HG02588 (cell line): ENCODE measurements around the gene PRKCH.
"Not testable (repeated sequence)": the region's sequence is repeated elsewhere in the genome, so short reads cannot be mapped to it uniquely, and the experiment has no call there.

Experiments
- ATAC-seq: cut with Tn5 transposase; IDR thresholded peaks from one replicate; pipeline ENCODE4 v1.9.1; 2021; ENCODE audit warnings: mild to moderate bottlenecking, moderate library complexity; ENCODE audit not compliant: unreplicated experiment

The PRKCH gene

GRCh38 chr14:61388173-61388975 is 67.0 kb downstream of the PRKCH start:
- no peak for ATAC-seq

GRCh38 chr14:61388976-61389576 is 67.7 kb downstream of the PRKCH start:
- ATAC-seq = no peak

- no peak for ATAC-seq
Observed at GRCh38 chr14:61391119-61391518, 69.7 kb downstream of the PRKCH start.

- no peak for ATAC-seq
Observed at GRCh38 chr14:61392297-61392696, 70.9 kb downstream of the PRKCH start.

GRCh38 chr14:61394542-61394941 is 73.2 kb downstream of the PRKCH start:
- no peak for ATAC-seq

- ATAC-seq = no peak
Observed at GRCh38 chr14:61395115-61395725, 73.8 kb downstream of the PRKCH start.

GRCh38 chr14:61396279-61396678 is 74.9 kb downstream of the PRKCH start:
- ATAC-seq = no peak

GRCh38 chr14:61396694-61397093 is 75.3 kb downstream of the PRKCH start:
- ATAC-seq = no peak

GRCh38 chr14:61397615-61398014 is 76.2 kb downstream of the PRKCH start:
- ATAC-seq = no peak

- no peak for ATAC-seq
Observed at GRCh38 chr14:61398221-61398620, 76.8 kb downstream of the PRKCH start.

- no peak for ATAC-seq
Observed at GRCh38 chr14:61399365-61399764, 78.0 kb downstream of the PRKCH start.

- no peak for ATAC-seq
Observed at GRCh38 chr14:61401461-61401860, 80.1 kb downstream of the PRKCH start.

- no peak for ATAC-seq
Observed at GRCh38 chr14:61403411-61403810, 82.0 kb downstream of the PRKCH start.

GRCh38 chr14:61404637-61405036 is 83.3 kb downstream of the PRKCH start:
- ATAC-seq = no peak

- no peak for ATAC-seq
Observed at GRCh38 chr14:61406198-61406597, 84.8 kb downstream of the PRKCH start.

GRCh38 chr14:61406675-61407074 is 85.3 kb downstream of the PRKCH start:
- ATAC-seq = no peak

GRCh38 chr14:61408498-61408897 is 87.1 kb downstream of the PRKCH start:
- no peak for ATAC-seq

GRCh38 chr14:61409782-61410181 is 88.4 kb downstream of the PRKCH start:
- no peak for ATAC-seq

- not testable (repeated sequence) for ATAC-seq
Observed at GRCh38 chr14:61415934-61416333, 94.6 kb downstream of the PRKCH start.

GRCh38 chr14:61416591-61416990 is 95.2 kb downstream of the PRKCH start:
- no peak for ATAC-seq

- ATAC-seq = no peak
Observed at GRCh38 chr14:61417141-61417540, 95.8 kb downstream of the PRKCH start.

- ATAC-seq = no peak
Observed at GRCh38 chr14:61417883-61418455, 96.6 kb downstream of the PRKCH start.
